ENCODE results near the gene CHRDL2. TPM values are rescaled to one million over a fixed set of nuclear protein-coding genes. Genes with fewer than 3 reads are reported as not detected.

The CHRDL2 gene
- total RNA-seq, 1 donor: not detected

GRCh38 chr11:74725701-74726100 is 5.5 kb downstream of the CHRDL2 start:
- TF ChIP-seq, protein P1, sequence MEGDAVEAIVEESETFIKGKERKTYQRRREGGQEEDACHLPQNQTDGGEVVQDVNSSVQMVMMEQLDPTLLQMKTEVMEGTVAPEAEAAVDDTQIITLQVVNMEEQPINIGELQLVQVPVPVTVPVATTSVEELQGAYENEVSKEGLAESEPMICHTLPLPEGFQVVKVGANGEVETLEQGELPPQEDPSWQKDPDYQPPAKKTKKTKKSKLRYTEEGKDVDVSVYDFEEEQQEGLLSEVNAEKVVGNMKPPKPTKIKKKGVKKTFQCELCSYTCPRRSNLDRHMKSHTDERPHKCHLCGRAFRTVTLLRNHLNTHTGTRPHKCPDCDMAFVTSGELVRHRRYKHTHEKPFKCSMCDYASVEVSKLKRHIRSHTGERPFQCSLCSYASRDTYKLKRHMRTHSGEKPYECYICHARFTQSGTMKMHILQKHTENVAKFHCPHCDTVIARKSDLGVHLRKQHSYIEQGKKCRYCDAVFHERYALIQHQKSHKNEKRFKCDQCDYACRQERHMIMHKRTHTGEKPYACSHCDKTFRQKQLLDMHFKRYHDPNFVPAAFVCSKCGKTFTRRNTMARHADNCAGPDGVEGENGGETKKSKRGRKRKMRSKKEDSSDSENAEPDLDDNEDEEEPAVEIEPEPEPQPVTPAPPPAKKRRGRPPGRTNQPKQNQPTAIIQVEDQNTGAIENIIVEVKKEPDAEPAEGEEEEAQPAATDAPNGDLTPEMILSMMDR (IDR thresholded peaks at IDR 0.05; ENCODE audit: insufficient read depth, low read length): no peak
- H3K4me3 ChIP-seq (ENCODE audit: low read depth, low read length): no peak overlapping the region
- DNase-seq (ENCODE audit: low read depth): no peak

DNA sequence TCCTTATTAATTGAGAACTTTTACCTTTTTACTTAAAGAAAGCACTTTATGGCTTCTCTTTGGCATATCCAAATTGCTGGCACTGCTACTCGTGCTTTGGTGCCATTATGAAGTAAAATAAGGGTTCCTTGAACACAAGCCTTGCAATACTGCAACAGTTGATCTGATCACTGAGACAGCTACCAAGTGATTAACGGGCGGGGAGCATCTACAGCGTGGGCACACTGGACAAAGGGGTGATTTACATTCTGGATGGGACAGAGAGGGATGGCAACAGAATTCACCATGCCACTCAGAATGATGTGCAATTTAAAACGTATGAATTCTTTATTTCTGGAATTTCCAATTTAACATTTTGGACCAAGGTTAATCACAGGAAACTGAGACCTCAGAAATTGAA is 7.7 kb downstream of the CHRDL2 start:
- no peak for DNase-seq (ENCODE audit: low read depth)
- H3K4me3 ChIP-seq (ENCODE audit: low read depth, low read length): no peak overlapping the region
- TF ChIP-seq, protein P1 (IDR thresholded peaks at IDR 0.05; ENCODE audit: insufficient read depth, low read length): no peak

DNA sequence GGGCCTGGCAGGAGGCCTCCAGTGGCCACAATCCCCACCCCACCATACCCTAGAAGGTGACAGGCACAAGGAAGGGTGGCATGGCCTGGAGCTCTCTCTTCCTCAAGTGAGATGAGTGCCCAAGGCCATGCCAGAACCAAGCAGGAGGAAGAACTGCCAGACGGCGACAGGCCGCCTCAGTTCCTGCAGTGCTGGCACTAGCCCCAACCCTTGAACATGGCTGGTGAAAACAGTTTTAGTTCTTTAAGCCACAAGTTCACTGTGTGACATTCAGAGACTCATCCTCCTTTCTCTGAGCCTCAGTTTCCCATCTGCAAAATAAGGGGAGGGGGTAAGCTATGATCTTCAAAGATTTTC is 9.8 kb downstream of the CHRDL2 start:
- no peak overlapping the region for H3K4me3 ChIP-seq (ENCODE audit: low read depth, low read length)
- no peak for DNase-seq (ENCODE audit: low read depth)
- TF ChIP-seq, protein P1 (IDR thresholded peaks at IDR 0.05; ENCODE audit: insufficient read depth, low read length): no peak

- H3K4me3 ChIP-seq (ENCODE audit: low read depth, low read length): no peak overlapping the region
- peak; percentile 85 for DNase-seq (ENCODE audit: low read depth)
- TF ChIP-seq, protein P1 (IDR thresholded peaks at IDR 0.05; ENCODE audit: insufficient read depth, low read length): no peak
Observed at GRCh38 chr11:74720596-74721478, 10.4 kb downstream of the CHRDL2 start.

- TF ChIP-seq, protein P1 (IDR thresholded peaks at IDR 0.05; ENCODE audit: insufficient read depth, low read length): no peak
- no peak overlapping the region for H3K4me3 ChIP-seq (ENCODE audit: low read depth, low read length)
- no peak for DNase-seq (ENCODE audit: low read depth)
Observed at GRCh38 chr11:74719011-74719410, 12.2 kb downstream of the CHRDL2 start.

DNA sequence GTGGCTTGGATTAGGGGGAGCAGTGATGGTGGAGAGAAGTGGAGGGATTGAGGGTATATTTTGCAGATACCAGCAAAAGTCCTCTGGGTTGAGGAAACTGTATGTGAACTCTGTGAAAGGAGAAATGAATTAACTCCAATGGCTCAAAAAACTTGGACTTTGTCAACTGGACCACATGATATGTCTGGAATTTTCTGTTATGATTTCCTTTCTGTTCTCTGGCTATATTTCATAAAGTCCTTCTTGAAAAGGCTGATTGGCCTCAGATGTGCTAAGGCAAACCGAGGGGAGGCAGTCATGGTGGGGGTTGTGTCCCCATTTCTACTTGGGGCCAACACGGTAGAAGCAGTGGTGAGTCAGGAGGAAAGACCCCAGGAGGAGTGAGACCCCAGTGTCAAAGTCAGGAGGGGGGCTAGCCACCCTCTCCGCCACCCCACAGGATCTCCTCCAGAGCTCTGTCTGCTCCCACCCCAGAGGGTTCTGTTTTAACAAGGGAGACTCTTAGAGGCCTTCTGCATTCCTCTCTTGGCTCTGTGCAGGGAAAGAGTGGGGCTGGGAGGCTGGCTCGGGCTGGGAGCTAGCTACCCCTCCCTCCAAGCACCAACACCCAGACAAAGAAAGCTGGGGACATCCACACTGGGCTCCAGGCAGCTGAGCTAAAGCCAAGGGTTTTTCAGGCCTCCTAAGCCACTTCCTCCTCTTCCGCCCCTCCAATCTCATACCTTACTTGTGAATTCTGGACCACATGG is 13.8 kb downstream of the CHRDL2 start:
- peak; percentile 51 for DNase-seq (ENCODE audit: low read depth)
- TF ChIP-seq, protein P1 (IDR thresholded peaks at IDR 0.05; ENCODE audit: insufficient read depth, low read length): no peak

More for the DNA sequence above, 13.8 kb downstream of the CHRDL2 start:
- no peak overlapping the region for H3K4me3 ChIP-seq (ENCODE audit: low read depth, low read length)
